DND-41 (cell line): Measurements from ENCODE around the gene ZNF474.
A peak's percentile ranks its signal among the peaks of the same experiment; 100 is the strongest.

Source experiments
- ATAC-seq: fragments of 200-7000 bp; cut with Tn5 transposase; 3 replicates; pipeline ENCODE4 v1.9.1; 2021; ENCODE audit warnings: low read depth; ENCODE audit not compliant: insufficient read depth
- DNase-seq: peaks from one replicate; pipeline ENCODE4 v3.0.0-alpha.2; 2020
- H2AFZ ChIP-seq: 2 replicates; pipeline ENCODE4 v1.6.0; 2012; ENCODE audit warnings: low read depth, low read length
- H3K27ac ChIP-seq: 2 replicates; pipeline ENCODE4 v1.5.1; 2012; ENCODE audit warnings: low read length, inconsistent platforms
- H3K27me3 ChIP-seq: fragments of 200-600 bp; sonication (generic); 2 replicates; pipeline ENCODE4 v1.6.0; 2012; ENCODE audit warnings: low read length, mild to moderate bottlenecking, inconsistent platforms; ENCODE audit not compliant: insufficient read depth, poor library complexity
- H3K36me3 ChIP-seq: 2 replicates; pipeline ENCODE4 v1.5.1; 2012; ENCODE audit warnings: low read length, inconsistent platforms; ENCODE audit not compliant: insufficient read depth
- H3K4me1 ChIP-seq: 2 replicates; pipeline ENCODE4 v1.5.1; 2012; ENCODE audit warnings: mild to moderate bottlenecking, low read length; ENCODE audit not compliant: insufficient read depth
- H3K4me2 ChIP-seq: 2 replicates; pipeline ENCODE4 v1.6.0; 2012; ENCODE audit warnings: mild to moderate bottlenecking, moderate library complexity, low read length, inconsistent platforms; ENCODE audit not compliant: insufficient read depth
- H3K4me3 ChIP-seq, 2 experiments: fragments of 200-600 bp in 1 of 2; shearing (Covaris generic) in 1 of 2; 2 replicates each; pipeline ENCODE4 v1.5.1; 2012 to 2016; ENCODE audit warnings: inconsistent platforms in 2 of 2, low read length in 2 of 2, mild to moderate bottlenecking in 2 of 2, low read depth in 1 of 2, moderate library complexity in 1 of 2
- H3K79me2 ChIP-seq: 2 replicates; pipeline ENCODE4 v1.6.0; 2012; ENCODE audit warnings: low read length, inconsistent platforms; ENCODE audit not compliant: insufficient read depth
- H3K9ac ChIP-seq: 2 replicates; pipeline ENCODE4 v1.6.0; 2012; ENCODE audit warnings: low read depth, mild to moderate bottlenecking, inconsistent platforms, low read length, moderate library complexity
- H3K9me3 ChIP-seq: 2 replicates; pipeline ENCODE4 v1.5.1; 2012; ENCODE audit warnings: low read length, moderate library complexity, mild to moderate bottlenecking, inconsistent platforms; ENCODE audit not compliant: insufficient read depth, severe bottlenecking
- H4K20me1 ChIP-seq: 2 replicates; pipeline ENCODE4 v1.6.0; 2012; ENCODE audit warnings: low read length; ENCODE audit not compliant: insufficient read depth
- EZH2 ChIP-seq: IDR thresholded peaks from 3 replicates; pipeline ENCODE4 v1.6.1; 2012; ENCODE audit warnings: borderline replicate concordance, low read depth, mild to moderate bottlenecking, moderate library complexity, low read length, inconsistent platforms; ENCODE audit not compliant: severe bottlenecking
- TF ChIP-seq, protein P1 (sequence below): IDR thresholded peaks from 2 replicates; pipeline ENCODE4 v1.5.1; 2012; ENCODE audit warnings: borderline replicate concordance, low read length, moderate library complexity, mild to moderate bottlenecking; ENCODE audit not compliant: poor library complexity, severe bottlenecking; ENCODE audit errors: extremely low read depth

ZNF474 gene

DNA sequence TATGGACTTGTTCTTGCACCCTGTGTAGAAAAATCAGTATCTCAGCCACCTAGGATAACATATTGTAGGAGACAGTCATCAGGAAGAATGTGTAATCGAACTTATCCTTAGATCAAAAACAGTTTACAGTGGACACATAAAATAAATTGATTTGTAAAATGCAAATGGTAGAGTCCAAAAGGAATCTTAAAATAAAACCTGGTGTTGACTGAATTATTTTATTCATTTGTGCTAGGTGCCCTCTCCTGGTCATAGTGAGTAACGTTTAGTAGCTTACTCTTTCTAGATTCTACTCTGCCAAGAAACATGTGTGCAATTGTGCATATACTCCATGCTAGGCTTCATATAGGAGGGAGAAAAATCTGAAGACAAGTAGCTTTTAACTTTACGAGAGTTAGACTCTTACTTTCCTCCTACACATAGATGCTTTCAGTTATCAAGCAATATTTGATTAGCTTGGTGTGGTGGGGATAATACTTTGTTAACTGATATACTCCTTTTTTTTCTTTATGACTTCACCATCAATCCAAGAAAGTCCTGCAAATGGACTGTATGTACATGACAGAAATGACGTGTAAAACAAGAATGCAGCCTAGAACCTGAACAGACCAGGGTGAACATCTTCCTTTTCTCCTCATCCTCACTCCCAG is 27.6 kb upstream of the ZNF474 start:
- Histone ChIP-seq H3K9ac (no peak overlapping the region), H3K4me2 (no peak overlapping the region), H3K79me2 (no peaks in the 10 kb centered on the region), H2AFZ (no peak overlapping the region), H3K4me1 (no peaks in the 10 kb centered on the region), H3K4me3 (no peak overlapping the region), H3K9me3 (no peaks in the 10 kb centered on the region), H3K36me3 (no peaks in the 10 kb centered on the region), H4K20me1 (no peaks in the 10 kb centered on the region), H3K27ac (no peak overlapping the region), H3K27me3 (no peaks in the 10 kb centered on the region)
- ATAC-seq (peak; percentile 75), DNase-seq (no peak)
- TF ChIP-seq, protein P1, sequence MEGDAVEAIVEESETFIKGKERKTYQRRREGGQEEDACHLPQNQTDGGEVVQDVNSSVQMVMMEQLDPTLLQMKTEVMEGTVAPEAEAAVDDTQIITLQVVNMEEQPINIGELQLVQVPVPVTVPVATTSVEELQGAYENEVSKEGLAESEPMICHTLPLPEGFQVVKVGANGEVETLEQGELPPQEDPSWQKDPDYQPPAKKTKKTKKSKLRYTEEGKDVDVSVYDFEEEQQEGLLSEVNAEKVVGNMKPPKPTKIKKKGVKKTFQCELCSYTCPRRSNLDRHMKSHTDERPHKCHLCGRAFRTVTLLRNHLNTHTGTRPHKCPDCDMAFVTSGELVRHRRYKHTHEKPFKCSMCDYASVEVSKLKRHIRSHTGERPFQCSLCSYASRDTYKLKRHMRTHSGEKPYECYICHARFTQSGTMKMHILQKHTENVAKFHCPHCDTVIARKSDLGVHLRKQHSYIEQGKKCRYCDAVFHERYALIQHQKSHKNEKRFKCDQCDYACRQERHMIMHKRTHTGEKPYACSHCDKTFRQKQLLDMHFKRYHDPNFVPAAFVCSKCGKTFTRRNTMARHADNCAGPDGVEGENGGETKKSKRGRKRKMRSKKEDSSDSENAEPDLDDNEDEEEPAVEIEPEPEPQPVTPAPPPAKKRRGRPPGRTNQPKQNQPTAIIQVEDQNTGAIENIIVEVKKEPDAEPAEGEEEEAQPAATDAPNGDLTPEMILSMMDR, result peak; percentile 70
- TF ChIP-seq EZH2, result no peak

DNA sequence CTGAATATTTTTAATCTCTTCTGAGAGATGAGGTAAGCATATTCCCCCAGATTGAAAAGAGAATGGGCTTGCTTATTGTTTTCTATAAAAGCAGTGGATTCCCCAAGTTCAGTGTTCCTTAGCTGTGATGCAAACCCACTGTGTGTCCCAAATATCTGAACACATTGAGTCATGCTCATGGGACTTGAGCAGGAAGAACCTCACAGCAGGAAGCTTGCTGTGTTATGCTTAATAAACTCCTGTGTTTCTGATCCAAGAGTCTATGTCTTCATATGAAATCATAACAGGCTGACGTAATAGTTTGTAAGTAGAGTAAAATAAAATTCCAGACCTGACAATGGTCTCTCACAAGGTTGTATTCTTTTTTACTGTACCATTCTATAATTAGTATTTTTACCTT is 26.5 kb upstream of the ZNF474 start:
- Histone ChIP-seq H3K27ac (no peak overlapping the region), H3K9ac (no peak overlapping the region), H3K36me3 (no peaks in the 10 kb centered on the region), H3K79me2 (no peaks in the 10 kb centered on the region), H3K4me3 (no peak overlapping the region), H2AFZ (no peak overlapping the region), H3K4me1 (no peaks in the 10 kb centered on the region), H3K4me2 (no peak overlapping the region), H3K9me3 (no peaks in the 10 kb centered on the region), H4K20me1 (no peaks in the 10 kb centered on the region), H3K27me3 (no peaks in the 10 kb centered on the region)
- ATAC-seq (no peak), DNase-seq (no peak)
- TF ChIP-seq, protein P1, result no peak
- no peak for TF ChIP-seq EZH2

DNA sequence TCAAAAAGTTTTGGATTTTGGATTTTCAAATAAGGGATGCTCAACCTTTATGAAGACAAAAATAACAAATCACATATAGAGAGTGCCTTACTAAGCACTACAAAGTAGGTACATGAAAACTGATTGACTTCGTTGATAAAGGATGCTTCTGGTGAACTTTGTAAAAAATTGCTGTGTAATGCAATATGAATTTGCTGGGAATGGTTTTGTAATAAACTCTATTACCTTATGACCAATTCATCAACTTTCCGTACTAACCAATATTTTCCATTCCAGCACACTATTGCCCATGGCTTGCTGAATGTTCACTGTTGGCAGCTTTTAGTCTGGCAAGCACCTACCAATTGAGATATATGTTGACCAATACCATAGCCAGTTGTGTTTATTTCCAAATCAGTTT is 23.4 kb upstream of the ZNF474 start:
- no peaks in the 10 kb centered on the region for H3K36me3 ChIP-seq
- no peaks in the 10 kb centered on the region for H3K79me2 ChIP-seq
- H3K27ac ChIP-seq, result no peak overlapping the region
- H4K20me1 ChIP-seq, result no peaks in the 10 kb centered on the region
- no peak overlapping the region for H2AFZ ChIP-seq
- no peak overlapping the region for H3K9ac ChIP-seq
- TF ChIP-seq, protein P1, result no peak
- TF ChIP-seq EZH2, result no peak
- DNase-seq (no peak), ATAC-seq (no peak)
- no peak overlapping the region for H3K4me3 ChIP-seq
- H3K4me2 ChIP-seq, result no peak overlapping the region
- H3K27me3 ChIP-seq, result no peaks in the 10 kb centered on the region
- H3K4me1 ChIP-seq, result no peaks in the 10 kb centered on the region
- no peaks in the 10 kb centered on the region for H3K9me3 ChIP-seq
